Stomach (tissue), 4 donors: ENCODE measurements around the gene SPEG.

Source experiments
- POLR2A ChIP-seq, 4 donors: fragments of 450-650 bp; IDR thresholded peaks; one replicate each; pipeline ENCODE4 v1.6.1; 2016; ENCODE audit warnings: antibody characterized with exemption in 4 of 4, control low read depth in 2 of 4, mild to moderate bottlenecking in 1 of 4, moderate library complexity in 1 of 4
- POLR2AphosphoS5 ChIP-seq, 3 donors: sonication (generic); formaldehyde crosslinking; IDR thresholded peaks; one replicate each; pipeline ENCODE4 v1.6.1; 2016; ENCODE audit warnings: antibody characterized with exemption in 3 of 3
- TF ChIP-seq, protein P1 (sequence below), 7 experiments: fragments of 450-650 bp in 4 of 7; fragments of 200-600 bp in 3 of 7; sonication (generic) in 3 of 7; IDR thresholded peaks; one replicate each; pipeline ENCODE4 v1.5.1; 2016 to 2019; ENCODE audit warnings: antibody characterized with exemption in 7 of 7, control low read depth in 2 of 7, mild to moderate bottlenecking in 1 of 7

DNA sequence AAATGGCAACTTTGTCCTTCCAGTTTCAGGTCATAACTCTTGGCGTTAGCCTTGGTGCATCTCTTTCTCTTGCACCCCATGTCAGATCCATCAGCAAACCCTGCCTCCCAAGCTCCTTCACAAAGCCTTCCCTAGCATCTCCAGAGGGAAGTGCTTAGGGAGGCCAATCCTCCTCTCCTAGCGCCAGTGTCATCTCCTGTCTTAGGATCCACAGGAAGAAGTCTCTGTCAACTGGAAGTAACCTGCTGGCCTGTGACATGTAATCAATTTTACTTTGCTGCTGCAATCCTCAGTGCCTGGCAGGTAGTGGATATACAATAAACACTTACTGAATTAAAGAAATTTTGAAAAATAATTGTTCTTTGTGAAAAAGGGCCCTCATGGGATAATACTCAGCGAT lies 39.0 kb upstream of the SPEG start:
- TF ChIP-seq, protein P1, sequence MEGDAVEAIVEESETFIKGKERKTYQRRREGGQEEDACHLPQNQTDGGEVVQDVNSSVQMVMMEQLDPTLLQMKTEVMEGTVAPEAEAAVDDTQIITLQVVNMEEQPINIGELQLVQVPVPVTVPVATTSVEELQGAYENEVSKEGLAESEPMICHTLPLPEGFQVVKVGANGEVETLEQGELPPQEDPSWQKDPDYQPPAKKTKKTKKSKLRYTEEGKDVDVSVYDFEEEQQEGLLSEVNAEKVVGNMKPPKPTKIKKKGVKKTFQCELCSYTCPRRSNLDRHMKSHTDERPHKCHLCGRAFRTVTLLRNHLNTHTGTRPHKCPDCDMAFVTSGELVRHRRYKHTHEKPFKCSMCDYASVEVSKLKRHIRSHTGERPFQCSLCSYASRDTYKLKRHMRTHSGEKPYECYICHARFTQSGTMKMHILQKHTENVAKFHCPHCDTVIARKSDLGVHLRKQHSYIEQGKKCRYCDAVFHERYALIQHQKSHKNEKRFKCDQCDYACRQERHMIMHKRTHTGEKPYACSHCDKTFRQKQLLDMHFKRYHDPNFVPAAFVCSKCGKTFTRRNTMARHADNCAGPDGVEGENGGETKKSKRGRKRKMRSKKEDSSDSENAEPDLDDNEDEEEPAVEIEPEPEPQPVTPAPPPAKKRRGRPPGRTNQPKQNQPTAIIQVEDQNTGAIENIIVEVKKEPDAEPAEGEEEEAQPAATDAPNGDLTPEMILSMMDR (IDR thresholded peaks at IDR 0.05) = no peak
- TF ChIP-seq POLR2A (IDR thresholded peaks at IDR 0.05) (no peak), POLR2AphosphoS5 (IDR thresholded peaks at IDR 0.05) (no peak)
